Kidney (tissue), 14 donors: ENCODE data around the gene TBCK. TPM values are rescaled to one million over a fixed set of nuclear protein-coding genes. Genes with fewer than 3 reads are reported as not detected.

Source experiments
- DNase-seq, 5 donors: peaks; one replicate each; pipeline ENCODE4 v3.0.0-alpha.2; 2013 to 2020
- FAIRE-seq: peaks from 2 replicates; lab custom pipeline; 2012; peaks lifted over from hg19 to GRCh38; lab: Jason Lieb, UNC
- H3K27ac ChIP-seq, 2 donors: one replicate each; pipeline ENCODE4 v1.7.0; 2013; ENCODE audit warnings: low read depth in 2 of 2, low read length in 2 of 2, inconsistent platforms in 1 of 2
- H3K27me3 ChIP-seq: one replicate; pipeline ENCODE4 v1.7.1; 2013; ENCODE audit warnings: low read length, inconsistent platforms; ENCODE audit not compliant: control insufficient read depth, insufficient read depth
- H3K36me3 ChIP-seq, 3 donors: one replicate each; pipeline versions ENCODE4 v1.7.0 to v1.7.1; 2013; ENCODE audit warnings: low read length in 3 of 3, control low read depth in 1 of 3, inconsistent platforms in 1 of 3; ENCODE audit not compliant: insufficient read depth in 3 of 3, control insufficient read depth in 2 of 3
- H3K4me1 ChIP-seq, 3 donors: one replicate each; pipeline versions ENCODE4 v1.7.0 to v1.7.1; 2013; ENCODE audit warnings: low read length in 3 of 3, inconsistent platforms in 1 of 3, low read depth in 1 of 3; ENCODE audit not compliant: control insufficient read depth in 2 of 3, insufficient read depth in 2 of 3
- H3K4me3 ChIP-seq, 3 donors: one replicate each; pipeline versions ENCODE4 v1.7.0 to v1.8.1; 2013; ENCODE audit warnings: low read length in 3 of 3, control low read depth in 1 of 3, inconsistent platforms in 1 of 3
- H3K9ac ChIP-seq, 3 donors: one replicate each; pipeline versions ENCODE4 v1.7.0 to v1.7.1; 2013; ENCODE audit warnings: low read length in 3 of 3, control low read depth in 1 of 3, inconsistent platforms in 1 of 3
- H3K9me3 ChIP-seq, 3 donors: one replicate each; pipeline versions ENCODE4 v1.7.0 to v1.7.1; 2013; ENCODE audit warnings: low read length in 3 of 3, control low read depth in 1 of 3, inconsistent platforms in 1 of 3; ENCODE audit not compliant: control insufficient read depth in 2 of 3, insufficient read depth in 1 of 3
- CTCF ChIP-seq: IDR thresholded peaks from 3 replicates; pipeline ENCODE4 v1.5.1; 2012; ENCODE audit warnings: mild to moderate bottlenecking, moderate library complexity, borderline replicate concordance; ENCODE audit not compliant: insufficient read depth; ENCODE audit errors: extremely low read depth
- intact Hi-C: fragments of 100-400 bp; cut with DNase I; formaldehyde crosslinking; loops from one replicate; pipeline ENCODE4 v1.11.1; 2022
- polyA plus RNA-seq: library from polyadenylated mRNA; stranded (reverse); fragments of 350-450 nt; fragmentation: Illumina TruSeq; extraction: RNeasy Lipid Tissue Mini Kit (QIAGEN cat#74804); gene quantifications from one replicate; pipeline ENCODE4 v1.2.3, GENCODE V29; 2014; ENCODE audit warnings: low read depth, low replicate concordance; ENCODE audit not compliant: insufficient read depth
- total RNA-seq: library from RNA; stranded (reverse); fragmentation: NEBNext Ultra II Directional; extraction: Animal tissue kit (Norgen Biotek cat#: 25700); gene quantifications from one replicate; pipeline ENCODE4 v1.2.1, GENCODE V29; 2021
- donor health status: control.
- donor health status: control.
- donor health status: control.
- donor health status: control.
- donor health status: control.
- donor health status: DM: yes; HTN: yes; CAD: no.
- donor health status: Normal renal cell carcinoma (clear cell type).

TBCK gene
- total and polyA plus RNA-seq, 2 donors from 2014 or later = 15.8 to 50.0 TPM

- H3K27ac ChIP-seq = no peak overlapping the region
- DNase-seq (peak in 1 of 5 donors; percentile 50), FAIRE-seq (no peak)
- H3K36me3 ChIP-seq = peaks cover 0 to 8% (median 5%) of the 10 kb centered on the region in 3 donors
- no peaks in the 10 kb centered on the region for H3K9me3 ChIP-seq
- no peak overlapping the region for H3K4me3 ChIP-seq
- intact Hi-C loops = no loop called here
- TF ChIP-seq CTCF = no peak
- no peak overlapping the region for H3K9ac ChIP-seq
- no peaks in the 10 kb centered on the region for H3K27me3 ChIP-seq
- no peaks in the 10 kb centered on the region for H3K4me1 ChIP-seq
These were observed 59.8 kb downstream of the TBCK start for GRCh38 chr4:106256190-106256589.

GRCh38 chr4:106255195-106255594 lies 60.8 kb downstream of the TBCK start:
- intact Hi-C loops = no loop called here
- FAIRE-seq (no peak), DNase-seq (peak in 1 of 5 donors; percentile 39)
- Histone ChIP-seq H3K27ac (no peak overlapping the region), H3K36me3 (peaks cover 0 to 8% (median 5%) of the 10 kb centered on the region in 3 donors), H3K9ac (no peak overlapping the region), H3K9me3 (no peaks in the 10 kb centered on the region), H3K27me3 (no peaks in the 10 kb centered on the region), H3K4me3 (no peak overlapping the region), H3K4me1 (no peaks in the 10 kb centered on the region)
- no peak for TF ChIP-seq CTCF

DNA sequence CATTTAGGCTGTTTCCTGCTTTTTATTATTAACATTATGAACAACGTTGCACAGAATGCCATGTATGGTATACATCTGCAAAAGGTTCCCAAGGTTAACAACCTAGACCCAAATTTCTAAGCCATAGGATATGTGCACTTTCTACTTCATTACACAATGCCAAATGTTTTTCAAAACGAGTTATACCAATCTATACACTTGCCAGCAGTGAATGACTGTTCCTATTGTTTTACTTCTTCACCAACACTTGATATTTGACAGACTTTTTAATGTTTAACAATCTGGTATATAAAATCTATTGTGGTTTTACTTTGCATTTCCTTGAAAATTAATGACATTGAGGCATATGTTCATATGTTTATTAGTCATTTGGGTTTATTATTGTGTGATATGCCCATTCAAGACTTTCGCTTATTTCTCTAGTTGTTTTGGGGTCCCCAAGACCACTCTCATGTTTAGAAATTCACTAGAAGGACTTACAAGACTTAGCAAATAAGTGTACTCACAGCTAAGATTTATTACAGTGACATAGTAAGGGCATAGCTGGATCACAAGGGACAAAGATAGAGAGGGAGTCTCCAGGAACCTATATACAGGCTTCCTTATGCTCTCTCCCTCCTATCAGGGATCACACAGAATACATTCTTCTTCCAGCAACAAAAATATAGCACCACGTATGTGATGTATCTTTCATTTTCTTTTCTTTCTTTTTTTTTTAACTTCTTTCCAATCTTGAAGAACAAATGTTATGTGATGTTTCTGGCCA lies 62.5 kb downstream of the TBCK start:
- TF ChIP-seq CTCF = no peak
- FAIRE-seq = no peak
- intact Hi-C loops = no loop called here

More for the DNA sequence above, 62.5 kb downstream of the TBCK start:
- DNase-seq = no peak
- Histone ChIP-seq H3K27me3 (no peaks in the 10 kb centered on the region), H3K9me3 (no peaks in the 10 kb centered on the region), H3K4me1 (no peaks in the 10 kb centered on the region), H3K4me3 (no peak overlapping the region), H3K27ac (no peak overlapping the region), H3K36me3 (peaks cover under 1 to 13% (median 5%) of the 10 kb centered on the region in 3 donors), H3K9ac (no peak overlapping the region)
